ENCODE measurements around the gene TEP1. TPM values are rescaled to one million over a fixed set of nuclear protein-coding genes. Genes with fewer than 3 reads are reported as not detected.

TEP1 gene
- 4.7 TPM for polyA plus RNA-seq (2012; ENCODE audit: insufficient read depth, insufficient read length, low read depth)

- Histone ChIP-seq H3K27me3 (no peaks in the 10 kb centered on the region; the same call in 1 of the 2 replicates), H3K4me3 (ENCODE audit: low read depth, low read length) (peak within 1 kb of the TSS; percentile 91), H3K36me3 (no peaks in the 10 kb centered on the region), H3K9me3 (no peaks in the 10 kb centered on the region), H3K4me1 (no peaks in the 10 kb centered on the region)
- peak; percentile 83 for DNase-seq
- TF ChIP-seq CTCF (IDR thresholded peaks at IDR 0.05; ENCODE audit: low read depth, low read length): no peak
Observed at GRCh38 chr14:20412876-20413743, at the start of gene TEP1. Gene TEP1 (minus strand): TSS chr14:20413501. CDS start chr14:20408439, 5,062 bp downstream.

- TF ChIP-seq CTCF (IDR thresholded peaks at IDR 0.05; ENCODE audit: low read depth, low read length): no peak
- no peaks in the 10 kb centered on the region for H3K27me3 ChIP-seq
- H3K36me3 ChIP-seq: peaks cover 29% of the 10 kb centered on the region
- H3K9me3 ChIP-seq: no peaks in the 10 kb centered on the region
- peak within 1 kb of the TSS; percentile 83 for H3K4me3 ChIP-seq (ENCODE audit: low read depth, low read length)
- no peaks in the 10 kb centered on the region for H3K4me1 ChIP-seq
- DNase-seq: peak; percentile 99
Observed at GRCh38 chr14:20461225-20462141, 48.2 kb upstream of the TEP1 start, which contains the start of gene PIP4P1. Gene PIP4P1 (minus strand): TSS chr14:20461434. CDS start chr14:20461325, 109 bp downstream.

- peak; percentile 19 for DNase-seq
- no peak for TF ChIP-seq CTCF (IDR thresholded peaks at IDR 0.05; ENCODE audit: low read depth, low read length)
- no peaks in the 10 kb centered on the region for H3K27me3 ChIP-seq
- peaks cover 37% of the 10 kb centered on the region for H3K36me3 ChIP-seq
- H3K4me3 ChIP-seq (ENCODE audit: low read depth, low read length): peak overlapping the region; percentile 83
- H3K9me3 ChIP-seq: no peaks in the 10 kb centered on the region
- no peaks in the 10 kb centered on the region for H3K4me1 ChIP-seq
Observed at GRCh38 chr14:20460458-20461224, 47.3 kb upstream of the TEP1 start.

- TF ChIP-seq CTCF (IDR thresholded peaks at IDR 0.05; ENCODE audit: low read depth, low read length): no peak
- DNase-seq: no peak
- Histone ChIP-seq H3K27me3 (no peaks in the 10 kb centered on the region), H3K36me3 (peaks cover 37% of the 10 kb centered on the region), H3K9me3 (no peaks in the 10 kb centered on the region), H3K4me3 (ENCODE audit: low read depth, low read length) (no peak overlapping the region), H3K4me1 (no peaks in the 10 kb centered on the region)
Observed at GRCh38 chr14:20458031-20458789, 44.9 kb upstream of the TEP1 start.

GRCh38 chr14:20456971-20457370, 43.7 kb upstream of the TEP1 start:
- no peak for DNase-seq
- TF ChIP-seq CTCF (IDR thresholded peaks at IDR 0.05; ENCODE audit: low read depth, low read length): no peak
- Histone ChIP-seq H3K36me3 (peaks cover 40% of the 10 kb centered on the region), H3K4me3 (ENCODE audit: low read depth, low read length) (peak overlapping the region; percentile 97), H3K4me1 (no peaks in the 10 kb centered on the region), H3K9me3 (no peaks in the 10 kb centered on the region), H3K27me3 (no peaks in the 10 kb centered on the region)
